Pons (tissue), 1 donor: ENCODE measurements around the gene NCAN.
"Not testable (repeated sequence)": the region's sequence is repeated elsewhere in the genome, so short reads cannot be mapped to it uniquely, and the experiment has no call there.

ENCODE experiments used
- DNase-seq: peaks from one replicate; pipeline ENCODE4 v3.0.0-alpha.2; 2016; ENCODE audit warnings: low spot score

The NCAN gene

DNA sequence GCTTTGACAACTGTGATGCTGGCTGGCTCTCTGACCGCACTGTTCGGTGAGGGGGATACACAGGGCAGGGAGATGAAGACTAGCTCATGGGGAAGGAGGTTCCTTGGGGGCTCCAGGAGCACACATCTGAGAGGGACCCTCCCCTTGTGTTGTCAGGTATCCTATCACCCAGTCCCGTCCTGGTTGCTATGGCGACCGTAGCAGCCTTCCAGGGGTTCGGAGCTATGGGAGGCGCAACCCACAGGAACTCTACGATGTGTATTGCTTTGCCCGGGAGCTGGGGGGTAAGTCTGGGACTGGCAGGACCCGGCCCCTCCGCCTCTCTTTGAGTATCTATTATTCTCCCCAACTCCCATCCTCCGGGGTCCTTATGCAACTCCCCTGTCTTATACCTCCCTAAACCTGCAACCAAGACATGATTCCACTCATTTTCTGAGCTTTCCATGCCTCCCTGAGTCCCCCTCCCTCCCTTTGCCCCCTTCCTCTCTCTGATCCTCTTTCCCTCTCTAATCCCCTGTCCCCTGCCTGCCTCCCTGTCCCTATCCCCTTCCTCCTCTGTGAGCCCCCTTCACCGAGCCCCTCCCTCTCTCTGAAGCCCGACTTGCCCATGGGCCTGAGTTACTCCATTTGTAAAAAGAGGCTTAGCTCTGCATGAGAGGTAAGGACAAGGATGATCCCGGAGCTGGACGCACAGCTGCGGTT is 12.5 kb downstream of the NCAN start:
- DNase-seq: no peak

DNA sequence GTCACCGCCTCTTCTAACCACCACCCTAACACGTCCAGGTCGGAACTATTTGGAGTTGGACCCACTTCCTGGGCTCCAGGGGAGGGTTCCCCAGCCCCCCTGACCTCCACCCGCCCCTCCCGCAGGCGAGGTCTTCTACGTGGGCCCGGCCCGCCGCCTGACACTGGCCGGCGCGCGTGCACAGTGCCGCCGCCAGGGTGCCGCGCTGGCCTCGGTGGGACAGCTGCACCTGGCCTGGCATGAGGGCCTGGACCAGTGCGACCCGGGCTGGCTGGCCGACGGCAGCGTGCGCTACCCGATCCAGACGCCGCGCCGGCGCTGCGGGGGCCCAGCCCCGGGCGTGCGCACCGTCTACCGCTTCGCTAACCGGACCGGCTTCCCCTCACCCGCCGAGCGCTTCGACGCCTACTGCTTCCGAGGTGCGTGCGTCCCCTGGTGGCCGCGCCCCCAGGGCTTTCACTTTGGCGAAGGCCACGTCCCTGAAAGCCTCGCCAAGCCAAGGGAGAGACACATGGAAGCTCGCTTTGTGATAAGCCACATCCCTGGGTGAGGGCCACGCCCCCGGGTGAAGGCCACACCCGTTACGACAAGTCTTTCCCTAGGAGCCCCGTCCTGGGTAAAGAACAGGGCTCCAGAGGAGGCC is 13.2 kb downstream of the NCAN start:
- no peak for DNase-seq

DNA sequence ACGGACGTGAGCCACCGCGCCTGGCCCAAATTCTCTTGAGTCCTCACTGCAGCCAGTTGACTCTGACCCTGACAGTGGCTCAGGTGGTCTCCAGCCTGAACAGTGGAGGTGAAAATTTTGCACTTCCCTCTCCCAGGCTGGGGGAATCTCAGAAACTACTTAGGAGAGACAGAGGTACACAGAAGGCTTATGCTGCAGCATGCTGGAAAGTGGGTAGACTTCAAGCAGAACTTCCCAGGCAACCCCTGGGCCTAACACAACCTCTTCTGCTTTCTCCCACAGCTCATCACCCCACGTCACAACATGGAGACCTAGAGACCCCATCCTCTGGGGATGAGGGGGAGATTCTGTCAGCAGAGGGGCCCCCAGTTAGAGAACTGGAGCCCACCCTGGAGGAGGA is 14.4 kb downstream of the NCAN start:
- no peak for DNase-seq

DNA sequence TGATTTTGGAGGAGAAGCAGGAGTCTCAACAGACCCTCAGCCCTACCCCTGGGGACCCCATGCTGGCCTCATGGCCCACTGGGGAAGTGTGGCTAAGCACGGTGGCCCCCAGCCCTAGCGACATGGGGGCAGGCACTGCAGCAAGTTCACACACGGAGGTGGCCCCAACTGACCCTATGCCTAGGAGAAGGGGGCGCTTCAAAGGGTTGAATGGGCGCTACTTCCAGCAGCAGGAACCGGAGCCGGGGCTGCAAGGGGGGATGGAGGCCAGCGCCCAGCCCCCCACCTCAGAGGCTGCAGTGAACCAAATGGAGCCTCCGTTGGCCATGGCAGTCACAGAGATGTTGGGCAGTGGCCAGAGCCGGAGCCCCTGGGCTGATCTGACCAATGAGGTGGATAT is 14.9 kb downstream of the NCAN start:
- no peak for DNase-seq

DNA sequence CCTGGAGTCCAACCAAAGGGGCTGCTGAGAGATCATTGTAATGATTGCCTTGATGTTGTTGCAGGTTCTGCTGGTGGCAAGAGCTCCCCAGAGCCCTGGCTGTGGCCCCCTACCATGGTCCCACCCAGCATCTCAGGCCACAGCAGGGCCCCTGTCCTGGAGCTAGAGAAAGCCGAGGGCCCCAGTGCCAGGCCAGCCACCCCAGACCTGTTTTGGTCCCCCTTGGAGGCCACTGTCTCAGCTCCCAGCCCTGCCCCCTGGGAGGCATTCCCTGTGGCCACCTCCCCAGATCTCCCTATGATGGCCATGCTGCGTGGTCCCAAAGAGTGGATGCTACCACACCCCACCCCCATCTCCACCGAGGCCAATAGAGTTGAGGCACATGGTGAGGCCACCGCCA is 15.5 kb downstream of the NCAN start:
- no peak for DNase-seq

DNA sequence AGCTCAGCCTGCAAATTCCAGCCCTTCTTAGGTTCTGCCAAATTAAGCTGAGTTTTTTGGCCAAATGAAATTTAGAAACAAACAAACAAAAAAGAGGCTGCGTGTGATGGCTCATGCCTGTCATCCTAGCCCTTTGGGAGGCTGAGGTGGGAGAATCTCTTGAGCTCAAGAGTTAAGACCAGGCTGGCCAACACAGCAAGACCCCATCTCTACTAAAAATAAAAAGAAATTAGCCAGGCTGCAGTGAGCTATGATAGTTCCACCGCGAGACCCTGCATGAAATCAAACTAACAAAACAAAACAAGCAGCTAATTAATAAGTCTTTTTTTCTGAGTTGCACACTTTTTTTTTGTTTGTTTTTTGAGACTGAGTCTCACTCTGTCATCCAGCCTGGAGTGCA is 17.9 kb downstream of the NCAN start:
- DNase-seq: no peak

DNA sequence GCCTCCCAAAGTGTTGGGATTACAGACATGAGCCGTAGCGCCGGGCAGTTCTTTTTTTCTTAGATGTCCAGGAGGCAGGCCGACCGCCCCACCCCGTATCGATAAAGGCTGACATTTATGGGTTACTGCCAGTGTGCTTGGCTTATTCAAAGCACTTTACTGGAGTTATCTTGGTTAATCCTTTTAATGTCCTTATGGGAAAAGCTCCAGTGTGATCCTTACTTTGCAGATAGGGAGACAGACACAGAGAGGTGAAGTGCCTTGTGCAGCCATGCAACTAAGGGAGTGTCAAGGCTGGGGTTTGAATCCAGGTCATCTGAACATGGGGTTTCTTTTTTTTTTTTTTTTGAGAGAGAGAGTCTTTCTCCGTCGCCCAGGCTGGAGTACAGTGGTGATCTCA is 19.2 kb downstream of the NCAN start:
- DNase-seq: no peak

DNA sequence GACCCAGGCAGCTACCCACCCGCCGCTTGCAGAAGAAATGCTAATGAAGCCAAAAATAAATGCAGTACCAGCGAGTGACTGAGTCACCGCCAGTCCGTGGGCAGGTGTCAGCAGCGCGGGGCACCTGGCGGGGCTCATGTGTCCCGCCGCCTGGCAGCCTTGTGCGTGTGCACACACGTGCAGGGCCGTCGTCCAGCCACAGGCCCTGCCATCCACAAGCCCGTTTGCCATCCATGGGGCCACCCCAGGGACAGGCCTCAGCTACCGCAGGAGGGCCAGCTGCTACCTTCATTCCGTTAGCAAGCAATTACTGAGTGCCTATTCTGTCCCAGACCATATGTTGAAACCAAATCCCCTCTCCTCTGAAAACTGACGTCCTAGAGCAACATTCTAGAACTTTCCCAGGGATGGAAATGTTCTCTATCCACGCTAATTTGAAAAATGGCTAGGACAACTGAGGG is 20.5 kb downstream of the NCAN start:
- DNase-seq: no peak

DNA sequence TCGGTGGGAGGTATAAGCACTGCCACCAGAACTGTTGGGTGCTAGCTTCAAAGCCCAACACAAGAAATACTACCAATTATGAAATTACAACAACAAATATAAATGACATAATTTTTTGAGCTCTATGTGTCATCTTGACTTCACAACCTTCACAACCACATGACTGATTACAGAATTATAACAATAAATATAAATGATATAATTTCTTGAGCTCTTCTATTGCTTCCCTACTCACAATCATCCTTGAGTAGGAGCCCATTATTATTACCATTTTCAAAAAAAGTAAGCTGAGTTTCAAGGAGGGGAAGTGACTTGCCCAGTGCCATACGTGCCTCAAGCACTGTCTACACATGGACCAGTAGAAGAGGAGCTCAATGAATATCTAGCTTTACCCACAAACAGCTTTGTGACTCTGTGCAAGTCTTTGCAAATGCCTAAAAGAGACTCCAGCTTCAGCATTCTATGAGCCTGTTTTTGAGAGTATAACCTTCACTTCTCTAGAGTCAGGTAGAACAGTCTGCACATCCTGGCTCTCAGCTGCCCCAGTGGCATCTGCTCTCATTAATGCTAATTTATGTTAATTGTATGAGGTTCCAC is 22.6 kb downstream of the NCAN start:
- no peak for DNase-seq

DNA sequence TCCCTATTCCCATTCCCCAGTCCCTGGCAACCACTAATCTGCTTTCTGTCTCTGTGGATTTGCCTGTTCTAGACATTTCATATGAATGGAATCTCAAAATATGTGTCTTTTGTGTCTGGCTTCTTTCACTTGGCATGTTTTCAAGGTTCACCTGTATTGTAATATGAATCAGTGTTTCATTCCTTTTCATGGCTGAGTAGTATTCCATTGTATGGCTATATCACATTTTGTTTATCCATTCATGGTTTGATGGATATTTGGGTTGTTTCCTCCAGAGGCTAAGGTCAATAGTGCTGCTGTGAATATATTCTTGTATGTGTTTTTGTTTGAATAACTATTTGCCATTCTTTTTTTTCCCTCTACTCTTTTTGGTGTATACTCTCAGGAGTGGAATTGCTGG is 24.4 kb downstream of the NCAN start:
- no peak for DNase-seq

DNA sequence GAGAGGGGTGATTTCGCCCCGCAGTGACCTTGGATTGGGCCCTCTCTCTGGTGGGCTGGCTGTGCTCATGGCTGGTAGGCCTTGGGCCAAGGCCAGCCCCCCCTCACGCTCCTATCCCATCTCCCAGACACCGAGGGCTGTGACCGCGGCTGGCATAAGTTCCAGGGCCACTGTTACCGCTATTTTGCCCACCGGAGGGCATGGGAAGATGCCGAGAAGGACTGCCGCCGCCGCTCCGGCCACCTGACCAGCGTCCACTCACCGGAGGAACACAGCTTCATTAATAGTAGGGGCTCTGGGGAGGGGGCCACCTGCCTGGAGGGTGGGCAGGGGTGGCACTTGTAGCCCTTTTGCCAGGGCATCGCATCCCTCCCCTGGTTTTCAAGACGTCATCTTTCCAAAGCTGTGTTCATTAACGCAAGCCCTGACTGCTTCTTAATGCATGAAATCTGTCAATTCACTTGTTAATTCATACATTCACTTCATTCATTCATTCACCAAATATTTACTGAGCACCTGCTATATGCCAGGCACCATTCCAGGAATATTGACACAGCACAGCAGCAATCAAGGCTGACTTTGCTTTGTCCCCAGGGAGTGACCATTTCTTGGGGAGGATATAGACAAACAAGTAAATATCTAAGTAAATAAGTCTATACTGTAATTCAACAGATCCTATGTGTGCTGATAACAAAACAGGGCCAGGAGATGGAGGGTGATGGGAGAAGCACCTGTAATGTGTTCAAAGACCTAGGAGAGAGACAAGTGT is 26.6 kb downstream of the NCAN start:
- no peak for DNase-seq

DNA sequence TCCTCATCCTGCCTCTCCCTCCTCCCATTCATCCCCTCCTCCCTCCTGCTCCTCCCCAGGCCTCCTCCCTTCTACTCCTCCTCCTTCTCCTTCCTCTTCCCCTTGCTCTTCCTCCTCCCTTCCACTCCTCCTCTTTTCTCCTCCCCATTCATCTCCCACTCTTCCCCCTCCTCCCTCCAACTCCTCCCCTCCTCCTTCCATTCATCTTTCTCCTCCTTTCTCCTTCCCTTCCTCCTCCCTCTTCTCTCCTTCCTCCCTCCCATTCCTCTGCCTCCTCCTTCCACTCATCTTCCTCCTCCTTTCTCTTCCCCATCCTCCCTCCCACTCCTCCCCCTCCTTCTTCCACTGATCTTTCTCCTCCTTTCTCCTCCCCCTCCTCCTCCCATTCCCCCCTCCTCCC is 27.9 kb downstream of the NCAN start:
- no peak for DNase-seq

DNA sequence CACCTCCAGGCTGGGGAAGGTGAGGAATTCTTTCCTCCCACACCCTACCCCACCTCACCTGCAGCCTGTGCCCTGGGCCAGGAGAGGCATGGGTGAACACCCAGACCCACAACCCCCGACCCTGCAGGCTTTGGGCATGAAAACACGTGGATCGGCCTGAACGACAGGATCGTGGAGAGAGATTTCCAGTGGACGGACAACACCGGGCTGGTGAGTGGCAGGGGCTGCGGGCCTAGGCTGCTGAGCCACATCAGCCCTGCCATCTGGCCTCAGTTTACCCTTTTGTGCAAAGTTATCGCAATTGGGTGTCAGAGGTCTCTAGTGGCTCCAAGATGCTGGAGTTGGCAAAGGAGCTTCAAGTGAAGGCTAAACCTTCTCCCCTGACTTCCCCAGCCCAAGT is 28.7 kb downstream of the NCAN start:
- no peak for DNase-seq

DNA sequence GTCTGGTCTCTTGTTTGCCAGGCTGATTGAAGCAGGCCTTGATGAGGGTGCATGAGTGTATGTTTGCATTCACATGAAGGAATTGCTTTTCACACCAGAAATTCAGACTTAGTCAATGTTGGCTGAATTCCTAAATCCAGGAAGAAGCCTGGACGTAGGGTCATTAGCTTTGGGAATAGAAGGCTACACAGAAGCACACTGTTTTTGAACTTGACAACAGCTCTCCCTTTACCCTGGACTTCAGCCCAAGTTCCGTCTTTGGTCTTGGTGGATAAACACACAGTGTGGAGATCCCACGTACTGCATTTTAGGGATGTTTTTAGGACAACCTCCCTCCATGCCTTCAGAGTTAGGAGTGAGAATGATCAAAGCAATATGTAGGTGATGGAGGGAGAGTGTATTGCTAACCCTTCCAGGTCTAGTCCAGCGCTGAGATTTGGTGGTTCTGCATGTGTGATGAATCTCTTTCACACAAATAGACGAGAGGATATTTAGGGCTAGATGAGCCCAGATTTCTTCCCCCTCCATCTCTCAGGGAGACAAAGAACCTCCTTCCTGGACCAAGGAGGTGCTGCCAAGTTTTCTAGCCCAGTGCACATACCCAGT is 38.5 kb downstream of the NCAN start:
- DNase-seq: no peak

DNA sequence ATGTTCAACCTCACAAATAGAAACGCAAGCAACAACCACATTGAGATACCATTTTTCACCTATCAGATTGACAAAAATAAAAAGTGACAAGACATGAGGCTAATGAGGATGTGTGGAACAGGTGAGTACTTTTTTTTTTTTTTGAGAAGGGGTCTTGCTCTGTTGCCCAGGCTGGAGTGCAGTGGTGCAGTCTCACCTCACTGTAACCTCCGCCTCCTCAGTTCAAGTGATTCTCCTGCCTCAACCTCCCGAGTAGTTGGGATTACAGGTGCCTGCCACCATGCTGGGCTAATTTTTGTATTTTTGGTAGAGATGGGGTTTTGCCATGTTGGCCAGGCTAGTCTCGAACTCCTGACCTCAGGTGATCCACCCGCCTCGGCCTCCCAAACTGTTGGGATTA is 41.7 kb downstream of the NCAN start:
- not testable (repeated sequence) for DNase-seq

DNA sequence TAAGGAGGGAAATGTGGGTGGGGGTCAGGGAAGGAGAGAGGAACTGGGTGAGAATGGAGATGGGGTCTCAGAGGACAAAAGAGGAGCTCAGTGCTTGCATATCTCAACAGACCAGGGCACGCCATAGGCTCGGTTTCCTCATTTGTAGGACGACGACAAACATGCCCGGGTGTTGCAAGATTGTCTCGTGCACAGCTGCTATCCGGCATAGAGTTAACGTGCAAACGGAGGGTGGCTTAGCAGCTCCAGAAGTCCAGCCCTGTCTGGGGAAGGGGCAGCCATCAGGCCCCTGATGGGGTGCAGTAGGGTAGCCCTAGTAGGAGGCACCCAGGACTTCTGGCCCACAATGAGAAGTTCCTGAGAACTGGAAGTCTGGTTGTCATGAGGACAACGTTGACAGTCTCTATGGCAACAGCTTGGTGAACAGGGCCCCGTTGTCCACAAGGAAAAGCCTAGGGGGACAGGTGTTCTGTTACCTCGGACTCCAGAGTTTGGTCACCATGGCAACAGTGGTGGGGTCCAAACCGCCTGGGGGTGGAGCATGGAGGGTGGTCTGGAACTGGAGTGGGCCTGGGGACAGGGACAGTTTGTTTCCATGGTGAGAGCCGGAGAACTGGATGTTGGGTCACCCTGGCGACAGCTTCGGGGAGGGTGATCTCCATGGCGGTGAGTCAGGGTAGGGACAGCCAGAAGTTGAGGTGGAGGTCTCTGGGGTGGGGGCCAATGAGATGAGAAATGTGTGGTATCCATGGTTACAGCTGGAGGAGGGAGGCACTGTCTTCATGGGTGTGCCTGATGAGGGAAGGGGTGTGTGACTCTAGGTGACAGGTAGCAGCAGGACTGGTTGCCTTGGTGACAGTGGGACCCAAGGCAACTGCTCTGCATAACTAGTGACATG is 44.6 kb downstream of the NCAN start:
- no peak for DNase-seq

DNA sequence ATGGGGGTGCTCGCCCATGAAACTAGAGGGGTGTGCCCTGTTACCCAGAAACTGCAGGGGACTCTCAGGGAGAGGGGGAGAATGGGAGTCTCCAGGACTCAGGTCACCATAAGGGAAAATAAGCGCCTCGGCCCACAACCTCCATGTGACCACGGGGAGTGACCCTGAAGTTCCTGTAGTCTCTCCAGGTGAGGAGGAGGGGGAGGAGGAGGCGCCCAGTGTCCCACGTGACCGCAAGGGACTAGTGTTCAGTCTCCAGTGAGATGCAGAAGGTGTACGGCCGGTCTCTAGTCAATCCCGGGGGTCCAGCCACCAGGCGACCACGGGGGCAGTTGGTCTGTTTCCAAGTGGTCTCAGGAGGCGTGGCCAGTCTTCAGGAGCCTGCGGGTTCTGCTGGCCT is 45.4 kb downstream of the NCAN start:
- DNase-seq: no peak

DNA sequence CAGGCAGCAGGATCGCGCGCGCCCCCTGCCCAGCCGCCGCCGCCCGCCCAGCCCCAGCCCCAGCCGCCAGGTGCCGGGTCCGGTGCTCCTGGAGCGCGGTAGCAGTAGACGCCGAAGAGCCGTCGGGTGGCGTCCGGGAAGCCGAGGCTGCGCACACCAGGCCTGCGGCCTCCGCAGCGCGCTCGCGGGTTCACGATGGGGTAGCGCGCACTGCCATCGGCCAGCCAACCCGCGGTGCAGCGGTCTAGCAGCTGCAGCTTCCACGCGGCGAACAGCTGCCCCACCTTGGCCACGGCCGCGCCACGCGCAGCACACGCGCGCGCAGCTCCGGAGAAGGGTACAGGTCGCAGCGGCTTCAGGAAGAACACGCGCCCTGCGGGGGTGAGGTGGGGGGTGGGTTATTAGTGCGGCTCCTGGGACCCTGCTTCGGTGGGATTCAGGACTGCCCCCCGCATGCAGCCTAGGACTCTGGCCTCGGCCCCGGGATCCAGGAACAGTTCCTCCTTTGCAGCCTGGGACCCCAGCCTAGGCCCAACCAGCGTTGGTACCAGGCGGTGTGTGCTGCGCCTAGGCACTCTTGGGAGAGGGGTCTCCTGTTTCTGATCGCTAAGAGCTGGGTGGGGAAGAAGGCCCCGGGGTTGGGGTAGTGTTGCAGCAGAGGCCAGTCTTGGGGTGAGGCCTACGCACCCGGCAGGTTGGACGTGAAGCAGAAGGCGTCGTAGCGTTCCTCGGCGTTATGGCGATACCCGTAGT is 46.3 kb downstream of the NCAN start:
- no peak for DNase-seq

DNA sequence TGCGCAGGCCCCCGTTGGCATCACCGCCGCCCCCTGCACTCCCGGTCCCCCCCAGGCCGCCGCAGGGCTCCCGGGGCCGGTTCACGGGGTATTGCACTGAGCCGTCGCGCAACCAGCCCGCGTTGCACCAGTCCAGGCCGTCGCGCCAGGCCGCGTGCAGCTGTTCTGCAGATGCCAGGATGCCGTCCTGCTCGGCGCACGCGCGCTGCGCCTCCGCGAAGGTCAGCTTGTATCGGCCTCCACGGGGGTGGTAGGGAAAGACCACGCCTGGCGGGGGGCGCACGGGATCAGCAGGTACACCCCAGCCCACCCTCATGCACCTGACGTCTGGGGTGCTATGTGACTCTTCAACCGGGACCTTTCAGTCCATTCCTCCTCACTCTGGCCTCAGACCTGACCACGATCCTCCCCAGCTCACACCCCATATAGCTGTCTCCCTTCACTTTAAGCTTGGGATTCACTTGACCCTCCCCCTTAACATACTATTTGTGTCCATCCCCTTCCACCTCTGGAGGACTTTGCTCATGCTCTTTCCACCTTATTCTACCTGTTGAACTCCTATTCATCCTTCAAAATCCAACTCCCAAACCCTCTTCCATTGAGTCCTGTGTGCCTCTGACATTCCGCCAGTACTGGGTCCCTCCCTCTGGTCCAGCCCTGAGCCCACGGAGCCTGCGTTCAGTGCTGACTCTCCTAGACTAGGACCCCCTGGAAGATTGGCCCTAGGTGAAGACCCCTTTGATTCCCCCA is 47.0 kb downstream of the NCAN start:
- no peak for DNase-seq

DNA sequence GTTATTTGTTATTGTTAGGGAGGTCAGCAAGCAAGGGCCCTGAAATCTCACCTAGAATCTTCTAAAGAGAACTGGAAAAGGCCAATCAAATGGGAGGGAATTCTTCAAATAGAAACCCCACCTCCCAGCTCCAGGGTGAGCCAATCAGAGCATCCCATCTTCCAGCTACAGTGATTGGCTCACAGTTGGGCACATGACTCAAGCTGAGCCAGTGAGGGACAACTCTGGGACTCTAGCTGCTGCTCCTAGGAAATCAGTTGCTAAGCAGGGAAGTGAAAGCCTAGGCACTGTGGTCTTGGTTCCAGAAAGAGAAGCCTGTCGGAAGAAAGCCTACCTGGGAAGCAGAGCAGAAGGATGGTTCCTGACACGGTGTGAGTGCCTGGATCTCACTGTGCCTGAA is 48.0 kb downstream of the NCAN start:
- DNase-seq: peak; percentile 43
